ENCODE measurements around the gene NAB2. TPM values are rescaled to one million over a fixed set of nuclear protein-coding genes. Genes with fewer than 3 reads are reported as not detected.
A peak's percentile ranks its signal among the peaks of the same experiment; 100 is the strongest.

NAB2 gene
- total RNA-seq, 1 donor from 2014 or later, result 14.0 TPM

GRCh38 chr12:57130941-57131340 is 42.0 kb downstream of the NAB2 start:
- Mint-ChIP-seq H3K36me3 (ENCODE audit: low read depth, unreplicated experiment) (peaks cover 7% of the 10 kb centered on the region), H3K4me3 (ENCODE audit: unreplicated experiment) (no peak overlapping the region), H3K27me3 (ENCODE audit: unreplicated experiment) (peaks cover 18% of the 10 kb centered on the region), H3K4me1 (ENCODE audit: unreplicated experiment) (peaks cover 44% of the 10 kb centered on the region), H3K9me3 (ENCODE audit: unreplicated experiment) (no peaks in the 10 kb centered on the region), H3K27ac (ENCODE audit: unreplicated experiment) (no peak overlapping the region)
- no peak for DNase-seq (ENCODE audit: low spot score)
- TF ChIP-seq CTCF (IDR thresholded peaks at IDR 0.05; ENCODE audit: unreplicated experiment), result no peak

- H3K27me3 Mint-ChIP-seq (ENCODE audit: unreplicated experiment), result peaks cover 16% of the 10 kb centered on the region
- no peak for TF ChIP-seq CTCF (IDR thresholded peaks at IDR 0.05; ENCODE audit: unreplicated experiment)
- peaks cover 44% of the 10 kb centered on the region for H3K4me1 Mint-ChIP-seq (ENCODE audit: unreplicated experiment)
- H3K36me3 Mint-ChIP-seq (ENCODE audit: low read depth, unreplicated experiment), result peaks cover 7% of the 10 kb centered on the region
- peak overlapping the region; percentile 70 for H3K27ac Mint-ChIP-seq (ENCODE audit: unreplicated experiment)
- no peaks in the 10 kb centered on the region for H3K9me3 Mint-ChIP-seq (ENCODE audit: unreplicated experiment)
- H3K4me3 Mint-ChIP-seq (ENCODE audit: unreplicated experiment), result peak overlapping the region; percentile 32
- no peak for DNase-seq (ENCODE audit: low spot score)
These were observed 43.2 kb downstream of the NAB2 start for GRCh38 chr12:57131896-57132744.

- Mint-ChIP-seq H3K27ac (ENCODE audit: unreplicated experiment) (no peak overlapping the region), H3K9me3 (ENCODE audit: unreplicated experiment) (no peaks in the 10 kb centered on the region), H3K27me3 (ENCODE audit: unreplicated experiment) (peaks cover 16% of the 10 kb centered on the region), H3K36me3 (ENCODE audit: low read depth, unreplicated experiment) (peaks cover 7% of the 10 kb centered on the region), H3K4me1 (ENCODE audit: unreplicated experiment) (peaks cover 44% of the 10 kb centered on the region), H3K4me3 (ENCODE audit: unreplicated experiment) (peak overlapping the region; percentile 32)
- TF ChIP-seq CTCF (IDR thresholded peaks at IDR 0.05; ENCODE audit: unreplicated experiment), result no peak
- DNase-seq (ENCODE audit: low spot score), result no peak
These were observed 44.2 kb downstream of the NAB2 start for GRCh38 chr12:57133013-57133569.

- TF ChIP-seq CTCF (IDR thresholded peaks at IDR 0.05; ENCODE audit: unreplicated experiment), result no peak
- Mint-ChIP-seq H3K36me3 (ENCODE audit: low read depth, unreplicated experiment) (peaks cover 7% of the 10 kb centered on the region), H3K27ac (ENCODE audit: unreplicated experiment) (no peak overlapping the region), H3K9me3 (ENCODE audit: unreplicated experiment) (no peaks in the 10 kb centered on the region), H3K27me3 (ENCODE audit: unreplicated experiment) (peaks cover 23% of the 10 kb centered on the region), H3K4me1 (ENCODE audit: unreplicated experiment) (peaks cover 44% of the 10 kb centered on the region), H3K4me3 (ENCODE audit: unreplicated experiment) (no peak overlapping the region)
- DNase-seq (ENCODE audit: low spot score), result no peak
These were observed 45.0 kb downstream of the NAB2 start for GRCh38 chr12:57133916-57134315.

GRCh38 chr12:57134949-57135348 is 46.0 kb downstream of the NAB2 start:
- H3K4me3 Mint-ChIP-seq (ENCODE audit: unreplicated experiment), result no peak overlapping the region

More at GRCh38 chr12:57134949-57135348, 46.0 kb downstream of the NAB2 start:
- no peak for TF ChIP-seq CTCF (IDR thresholded peaks at IDR 0.05; ENCODE audit: unreplicated experiment)
- no peak for DNase-seq (ENCODE audit: low spot score)
- Mint-ChIP-seq H3K36me3 (ENCODE audit: low read depth, unreplicated experiment) (peaks cover 12% of the 10 kb centered on the region), H3K4me1 (ENCODE audit: unreplicated experiment) (peaks cover 40% of the 10 kb centered on the region), H3K27ac (ENCODE audit: unreplicated experiment) (no peak overlapping the region), H3K27me3 (ENCODE audit: unreplicated experiment) (peaks cover 25% of the 10 kb centered on the region), H3K9me3 (ENCODE audit: unreplicated experiment) (no peaks in the 10 kb centered on the region)

Data from endothelial cell (in vitro differentiated cells).